Heart right ventricle (tissue), 16 donors: ENCODE results near the gene YWHAQ. TPM values are rescaled to one million over a fixed set of nuclear protein-coding genes. Genes with fewer than 3 reads are reported as not detected.

ENCODE experiments used
- ATAC-seq, 8 donors: fragments of 200-7000 bp; cut with Tn5 transposase; one replicate each; pipeline ENCODE4 v1.9.1; 2020; ENCODE audit warnings: mild to moderate bottlenecking in 8 of 8, moderate library complexity in 8 of 8, moderate number of reproducible peaks in 1 of 8
- DNase-seq, 2 donors: peaks; one replicate each; pipeline ENCODE4 v3.0.0-alpha.2; 2020
- H3K27ac ChIP-seq, 10 donors: fragments of 200-600 bp; sonication (generic) in 2 of 10; one replicate each; pipeline versions ENCODE4 v1.5.0 to v1.8.0; 2020 to 2022; ENCODE audit warnings: mild to moderate bottlenecking in 3 of 10
- H3K27me3 ChIP-seq, 7 donors: fragments of 200-600 bp; one replicate each; pipeline ENCODE4 v1.8.0; 2021 to 2022; ENCODE audit warnings: mild to moderate bottlenecking in 2 of 7
- H3K36me3 ChIP-seq, 9 donors: fragments of 200-600 bp; sonication (generic) in 1 of 9; one replicate each; pipeline versions ENCODE4 v1.5.0 to v1.8.0; 2020 to 2022; ENCODE audit warnings: mild to moderate bottlenecking in 2 of 9
- H3K4me1 ChIP-seq, 9 donors: fragments of 200-600 bp; sonication (generic) in 1 of 9; one replicate each; pipeline versions ENCODE4 v1.5.0 to v1.8.0; 2020 to 2022; ENCODE audit warnings: mild to moderate bottlenecking in 4 of 9
- H3K4me3 ChIP-seq, 10 donors: fragments of 200-600 bp; sonication (generic) in 2 of 10; one replicate each; pipeline versions ENCODE4 v1.5.0 to v1.8.0; 2020 to 2022; ENCODE audit warnings: mild to moderate bottlenecking in 7 of 10, moderate library complexity in 2 of 10
- H3K9me3 ChIP-seq, 11 donors: fragments of 200-600 bp in 10 of 11; sonication (generic) in 2 of 11; one replicate each; pipeline versions ENCODE4 v1.5.0 to v1.8.0; 2013 to 2022; ENCODE audit warnings: mild to moderate bottlenecking in 2 of 11, control low read depth in 1 of 11, moderate library complexity in 1 of 11
- WGBS, 2 donors: extraction: QIAGEN DNeasy Blood & Tissue Kit; methylation state at CpG; one replicate each; pipeline ENCODE4 v1.1.7; 2013; ENCODE audit warnings: inconsistent platforms in 1 of 2; 5-methylcytosine and 5-hydroxymethylcytosine counted together
- intact Hi-C, 10 donors: fragments of 100-400 bp; cut with DNase I; formaldehyde crosslinking; loops; one replicate each; pipeline versions ENCODE4 v1.11.1 to v1.14.2; 2022
- polyA plus RNA-seq, 2 donors: library from polyadenylated mRNA; stranded (reverse); fragments of 200-250 nt; gene quantifications; one replicate each; pipeline ENCODE4 v1.2.3, GENCODE V29; 2013
- total RNA-seq, 10 donors: library from RNA; stranded (reverse); fragmentation: NEBNext Ultra II Directional in 3 of 10; extraction: Animal tissue kit (Norgen Biotek cat#: 25700) in 3 of 10; gene quantifications; one replicate each; pipeline versions ENCODE4 v1.2.1 to v1.2.4, GENCODE V29; 2021 to 2023
- TF ChIP-seq, protein P1 (sequence below), 9 donors: fragments of 200-600 bp; sonication (generic) in 2 of 9; IDR thresholded peaks; one replicate each; pipeline versions ENCODE4 v1.5.0 to v1.8.0; 2021 to 2022; ENCODE audit warnings: antibody characterized with exemption in 9 of 9, mild to moderate bottlenecking in 5 of 9, moderate library complexity in 1 of 9
- donor health status: Arrhythmogenic right ventricular cardiomyopathy.
- donor health status: ischemic (EF 13 %, LVEDD 7.1; RV severe dilation, severe dysfunction).
- donor health status: healthy with polysubstance abuse.
- donor health status: DM: no; HTN: yes; CAD: no.
- donor health status: DM: no; HTN: no; CAD: no.
- donor health status: ischemic (EF 25% LVEDD 6.9; RV normal size, moderate dysfunction).
- donor health status: ischemic (EF 25% LVEDD 5.7; RV mildly dilated, moderate dysfunction).
- donor health status: healthy.
- donor health status: DM: yes; HTN: yes; CAD: no.
- donor health status: Ischemic cardiomyopathy.
- donor health status: ischemic (EF 35%, LVEDD 5.7; RV mildly dilated, moderate dysfunction).
- donor health status: nonischemic (EF 11% LVEDD 7.7; RV severe dilation, severe dysfunction).
- donor health status: DM: yes; HTN: yes; CAD: no.
- donor health status: PGD.
- donor health status: ischemic (EF 29% LVEDD 5.4; RV normal size, mild dysfunction).
- donor health status: nonischemic (EF 23%, LVEDD 6.1; RV moderate dilation, normal function).

YWHAQ gene
- total and polyA plus RNA-seq, 12 donors = 62.0 to 303 (median 199) TPM

DNA sequence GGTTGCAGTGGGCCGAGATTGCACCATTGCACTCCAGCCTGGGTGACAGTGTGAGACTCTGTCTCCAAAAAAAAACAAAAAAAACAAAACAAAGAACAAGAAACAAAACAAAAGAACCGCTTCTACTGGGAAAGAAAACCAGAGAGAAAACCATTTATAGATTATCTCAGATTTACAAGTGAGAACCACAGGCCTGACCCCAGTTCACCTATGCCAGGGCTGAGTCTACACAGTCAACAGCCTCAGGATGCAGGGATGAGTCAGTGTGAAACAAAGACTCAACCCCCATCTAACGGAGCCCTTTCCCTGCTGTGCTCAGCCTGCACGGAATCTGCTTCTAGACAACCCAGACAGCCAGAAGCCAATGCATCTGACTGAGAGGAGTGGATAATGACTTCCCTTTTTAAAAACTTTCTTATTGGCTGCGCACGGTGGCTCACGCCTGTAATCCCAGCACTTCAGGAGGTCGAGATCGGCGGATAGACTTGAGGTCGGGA, 25.5 kb upstream of the YWHAQ start:
- Histone ChIP-seq H3K27me3 (no peaks in the 10 kb centered on the region), H3K4me1 (peaks cover 0 to 14% (median 0%) of the 10 kb centered on the region in 9 donors), H3K9me3 (no peaks in the 10 kb centered on the region), H3K36me3 (no peaks in the 10 kb centered on the region), H3K27ac (no peak overlapping the region), H3K4me3 (no peak overlapping the region)
- whole genome bisulfite sequencing, 2 donors = 88 to 89% methylated on average over 11 of the region's 11 CpGs
- intact Hi-C loops = loop anchor here in 1 of 10 donors (10.0 kb wide), 1 partner anchor 78 kb away; no protein-coding TSS in a partner anchor
- ATAC-seq = no peak
- TF ChIP-seq, protein P1, sequence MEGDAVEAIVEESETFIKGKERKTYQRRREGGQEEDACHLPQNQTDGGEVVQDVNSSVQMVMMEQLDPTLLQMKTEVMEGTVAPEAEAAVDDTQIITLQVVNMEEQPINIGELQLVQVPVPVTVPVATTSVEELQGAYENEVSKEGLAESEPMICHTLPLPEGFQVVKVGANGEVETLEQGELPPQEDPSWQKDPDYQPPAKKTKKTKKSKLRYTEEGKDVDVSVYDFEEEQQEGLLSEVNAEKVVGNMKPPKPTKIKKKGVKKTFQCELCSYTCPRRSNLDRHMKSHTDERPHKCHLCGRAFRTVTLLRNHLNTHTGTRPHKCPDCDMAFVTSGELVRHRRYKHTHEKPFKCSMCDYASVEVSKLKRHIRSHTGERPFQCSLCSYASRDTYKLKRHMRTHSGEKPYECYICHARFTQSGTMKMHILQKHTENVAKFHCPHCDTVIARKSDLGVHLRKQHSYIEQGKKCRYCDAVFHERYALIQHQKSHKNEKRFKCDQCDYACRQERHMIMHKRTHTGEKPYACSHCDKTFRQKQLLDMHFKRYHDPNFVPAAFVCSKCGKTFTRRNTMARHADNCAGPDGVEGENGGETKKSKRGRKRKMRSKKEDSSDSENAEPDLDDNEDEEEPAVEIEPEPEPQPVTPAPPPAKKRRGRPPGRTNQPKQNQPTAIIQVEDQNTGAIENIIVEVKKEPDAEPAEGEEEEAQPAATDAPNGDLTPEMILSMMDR (IDR thresholded peaks at IDR 0.05) = no peak
- no peak for DNase-seq

DNA sequence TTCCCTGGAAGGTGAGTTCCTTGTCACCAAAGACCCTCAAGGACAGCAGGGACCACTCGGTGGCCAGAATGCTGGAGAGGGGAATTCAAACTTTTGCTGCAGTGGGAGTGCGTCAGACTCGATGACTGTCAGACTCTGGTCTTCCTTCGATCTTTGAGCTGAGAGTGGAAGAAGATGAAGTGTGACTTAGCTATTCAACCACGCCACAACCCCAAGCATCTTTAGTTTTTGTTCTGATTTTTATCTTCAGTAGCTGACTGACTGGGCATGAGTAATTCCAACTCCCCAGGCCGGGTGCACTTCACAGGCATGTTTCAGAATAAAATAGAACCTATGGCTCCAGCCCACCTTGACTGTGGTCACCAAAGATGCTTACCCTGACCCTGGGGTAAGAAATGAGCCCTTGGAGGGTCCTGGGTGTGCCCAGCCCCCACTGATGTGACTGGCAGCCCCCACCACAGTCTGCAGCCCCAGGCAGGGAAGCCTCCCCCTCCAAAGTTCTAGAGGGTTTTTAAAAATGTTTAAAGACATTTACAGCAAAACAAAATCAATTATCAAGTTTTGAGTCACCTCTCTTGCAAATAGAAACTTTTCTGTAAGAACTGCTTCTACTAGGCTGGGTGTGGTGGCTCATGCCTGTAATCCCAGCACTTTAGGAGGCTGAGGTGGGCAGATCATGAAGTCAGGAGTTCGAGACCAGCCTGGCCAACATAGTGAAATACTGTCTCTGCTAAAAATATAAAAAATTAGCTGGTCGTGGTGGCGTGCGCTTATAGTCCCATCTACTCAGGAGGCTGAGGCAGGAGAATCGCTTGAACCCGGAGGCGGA, 24.9 kb upstream of the YWHAQ start:
- Histone ChIP-seq H3K4me1 (peaks cover 0 to 14% (median 0%) of the 10 kb centered on the region in 9 donors), H3K27me3 (no peaks in the 10 kb centered on the region), H3K27ac (no peak overlapping the region), H3K36me3 (no peaks in the 10 kb centered on the region), H3K4me3 (no peak overlapping the region), H3K9me3 (no peaks in the 10 kb centered on the region)
- DNase-seq (no peak), ATAC-seq (no peak)
- 91 to 92% methylated on average over 13 of the region's 13 CpGs for WGBS, 2 donors
- TF ChIP-seq, protein P1 (IDR thresholded peaks at IDR 0.05) = no peak
- intact Hi-C loops = loop anchor here in 1 of 10 donors (10.0 kb wide), 1 partner anchor 79 kb away; no protein-coding TSS in a partner anchor

DNA sequence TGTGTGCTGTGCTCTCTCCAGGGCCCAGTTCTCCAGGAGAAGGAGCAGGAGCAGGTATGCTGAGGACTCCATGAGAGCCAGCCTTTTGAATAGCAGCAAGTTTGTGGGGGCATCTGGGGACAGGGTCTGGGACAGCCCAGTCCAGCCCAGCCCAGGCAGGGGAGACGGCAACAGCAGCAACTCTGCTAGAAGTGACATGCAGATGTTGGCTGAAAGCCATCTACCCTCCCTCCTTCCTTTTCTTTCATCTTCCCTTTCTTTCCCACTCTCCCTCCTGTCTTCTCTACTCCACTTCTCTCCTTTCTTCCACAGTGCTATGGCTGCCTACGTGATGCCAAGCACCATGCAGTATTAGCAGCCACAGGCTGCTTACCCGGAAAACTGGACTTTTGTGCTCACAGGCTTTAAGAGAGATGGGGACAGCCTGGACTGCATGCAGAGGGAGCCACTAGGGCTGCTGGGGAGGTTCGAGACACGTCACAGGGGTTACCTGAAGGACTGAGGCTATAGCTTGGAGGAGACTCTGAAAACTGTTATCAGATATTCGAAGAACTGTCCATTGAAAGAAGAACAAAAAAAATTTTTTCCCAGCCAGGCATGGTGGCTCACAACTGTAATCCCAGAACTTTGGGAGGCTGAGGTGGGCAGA, 23.8 kb upstream of the YWHAQ start:
- WGBS, 2 donors = 69 to 74% methylated on average over 6 of the region's 6 CpGs
- Histone ChIP-seq H3K36me3 (no peaks in the 10 kb centered on the region), H3K27ac (no peak overlapping the region), H3K9me3 (no peaks in the 10 kb centered on the region), H3K4me3 (no peak overlapping the region), H3K4me1 (peaks cover 0 to 14% (median 0%) of the 10 kb centered on the region in 9 donors), H3K27me3 (no peaks in the 10 kb centered on the region)
- TF ChIP-seq, protein P1 (IDR thresholded peaks at IDR 0.05) = no peak
- DNase-seq (no peak), ATAC-seq (peak in 4 of 8 donors; percentile 33 to 48 (median 38))
- intact Hi-C loops = loop anchor here in 1 of 10 donors (10.0 kb wide), 1 partner anchor 80 kb away; no protein-coding TSS in a partner anchor

DNA sequence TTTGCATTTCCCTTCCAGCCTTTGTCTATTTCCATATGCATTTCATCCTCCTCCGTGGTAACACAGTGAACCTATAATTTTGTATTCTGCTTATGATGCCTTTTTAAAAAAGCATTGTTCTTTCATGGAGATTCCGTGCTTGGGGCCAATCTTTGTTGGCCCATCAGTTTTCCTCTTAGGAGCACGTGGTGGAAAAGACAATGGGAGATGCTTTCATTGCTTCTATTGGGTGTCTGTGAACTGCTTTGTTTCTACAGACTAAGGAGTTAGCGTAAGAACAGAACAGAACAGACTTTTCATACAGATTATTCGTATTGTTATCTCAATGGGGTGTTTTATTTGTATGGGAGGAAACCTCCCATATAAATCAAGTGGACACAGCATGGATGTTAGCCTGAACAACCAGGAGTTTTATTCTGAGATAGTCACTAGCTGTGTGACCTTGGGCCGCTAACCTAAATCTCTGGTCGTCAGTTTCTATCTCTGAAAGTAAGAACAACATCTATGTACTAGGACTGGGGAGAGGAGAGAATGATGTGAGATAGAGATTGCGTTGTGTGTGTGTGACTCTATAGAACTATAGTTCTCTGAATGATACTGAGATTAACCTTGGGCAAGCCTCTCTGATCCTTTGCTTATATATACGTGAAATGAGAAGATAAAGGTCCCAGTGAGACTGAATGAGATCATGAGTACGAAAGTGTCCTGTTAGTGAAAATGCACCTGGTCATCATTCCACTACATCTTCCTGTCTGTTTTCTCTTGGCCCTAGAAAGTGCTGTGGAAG, 22.9 kb upstream of the YWHAQ start:
- Histone ChIP-seq H3K9me3 (no peaks in the 10 kb centered on the region), H3K36me3 (no peaks in the 10 kb centered on the region), H3K27me3 (no peaks in the 10 kb centered on the region), H3K27ac (no peak overlapping the region), H3K4me3 (no peak overlapping the region), H3K4me1 (peaks cover 0 to 14% (median 0%) of the 10 kb centered on the region in 9 donors)
- intact Hi-C loops = loop anchor here in 1 of 10 donors (10.0 kb wide), 1 partner anchor 81 kb away; no protein-coding TSS in a partner anchor
- TF ChIP-seq, protein P1 (IDR thresholded peaks at IDR 0.05) = no peak
- no peak for DNase-seq
- ATAC-seq = no peak
- WGBS, 2 donors = 76 to 83% methylated on average over 10 of the region's 10 CpGs
